Omental fat pad (tissue), 4 donors: Measurements from ENCODE around the gene LIN7B. TPM values are rescaled to one million over a fixed set of nuclear protein-coding genes. Genes with fewer than 3 reads are reported as not detected.
A peak's percentile ranks its signal among the peaks of the same experiment; 100 is the strongest.

Source experiments
- ATAC-seq: fragments of 150-250 bp; one replicate; pipeline ENCODE4 v1.9.1; 2016; ENCODE audit warnings: mild to moderate bottlenecking, moderate library complexity; ENCODE audit not compliant: low FRiP score
- DNase-seq: peaks from one replicate; pipeline ENCODE4 v3.0.0-alpha.2; 2019; ENCODE audit warnings: low spot score
- CTCF ChIP-seq, 3 donors: fragments of 450-650 bp; IDR thresholded peaks; one replicate each; pipeline ENCODE4 v1.5.1; 2016 to 2017; ENCODE audit warnings: antibody characterized with exemption in 3 of 3, mild to moderate bottlenecking in 3 of 3, moderate library complexity in 2 of 3
- total RNA-seq, 4 donors: library from RNA; depleted of rRNA; stranded (reverse); fragments of >200 nt; gene quantifications; one replicate each; pipeline ENCODE4 v1.1.0, GENCODE V29; 2016

LIN7B gene
- total RNA-seq, 4 donors from 2014 or later: 3.7 to 9.0 (median 3.9) TPM; not detected in 1

- peak; percentile 16 for ATAC-seq
- DNase-seq: peak; percentile 64
- peak in 1 of 3 donors; percentile 42 for TF ChIP-seq CTCF (IDR thresholded peaks at IDR 0.05)
Observed at GRCh38 chr19:49106648-49107135, 7.5 kb upstream of the LIN7B start.

GRCh38 chr19:49107625-49108459 lies 6.3 kb upstream of the LIN7B start:
- ATAC-seq (no peak), DNase-seq (no peak)
- TF ChIP-seq CTCF (IDR thresholded peaks at IDR 0.05): no peak

GRCh38 chr19:49109051-49109450 lies 5.1 kb upstream of the LIN7B start:
- DNase-seq (no peak), ATAC-seq (no peak)
- TF ChIP-seq CTCF (IDR thresholded peaks at IDR 0.05): no peak

- no peak for DNase-seq
- no peak for TF ChIP-seq CTCF (IDR thresholded peaks at IDR 0.05)
- ATAC-seq: no peak
Observed at GRCh38 chr19:49109569-49110233, 4.5 kb upstream of the LIN7B start.

- DNase-seq (no peak), ATAC-seq (no peak)
- no peak for TF ChIP-seq CTCF (IDR thresholded peaks at IDR 0.05)
Observed at GRCh38 chr19:49110567-49110966, 3.6 kb upstream of the LIN7B start.

- ATAC-seq: no peak
- DNase-seq: no peak
- no peak for TF ChIP-seq CTCF (IDR thresholded peaks at IDR 0.05)
Observed at GRCh38 chr19:49111218-49111998, 2.8 kb upstream of the LIN7B start.
